GM10248 (cell line): Measurements from ENCODE around the gene LRWD1.
"Not testable (repeated sequence)": the region's sequence is repeated elsewhere in the genome, so short reads cannot be mapped to it uniquely, and the experiment has no call there.

Source experiments
- CTCF ChIA-PET: fragments of 300-600 bp; sonication (Branson Sonifier 250); formaldehyde crosslinking; extraction: SDS; loops from one replicate; lab custom pipeline; 2021; ENCODE audit warnings: antibody characterized with exemption; lab: Yijun Ruan, JAX
- POLR2A ChIA-PET: fragments of 350-650 bp; sonication (Branson Sonifier 250); formaldehyde crosslinking; extraction: SDS; loops from one replicate; lab custom pipeline; 2020; ENCODE audit warnings: antibody characterized with exemption; lab: Yijun Ruan, JAX
- DNase-seq: peaks from one replicate; pipeline ENCODE4 v3.0.0; 2012; ENCODE audit errors: extremely low spot score
- TF ChIP-seq, protein P1 (sequence below): IDR thresholded peaks from 2 replicates; pipeline ENCODE4 v1.5.1; 2012; ENCODE audit warnings: mild to moderate bottlenecking, low read depth; ENCODE audit errors: extremely low read depth, missing control alignments, control extremely low read depth

The LRWD1 gene

DNA sequence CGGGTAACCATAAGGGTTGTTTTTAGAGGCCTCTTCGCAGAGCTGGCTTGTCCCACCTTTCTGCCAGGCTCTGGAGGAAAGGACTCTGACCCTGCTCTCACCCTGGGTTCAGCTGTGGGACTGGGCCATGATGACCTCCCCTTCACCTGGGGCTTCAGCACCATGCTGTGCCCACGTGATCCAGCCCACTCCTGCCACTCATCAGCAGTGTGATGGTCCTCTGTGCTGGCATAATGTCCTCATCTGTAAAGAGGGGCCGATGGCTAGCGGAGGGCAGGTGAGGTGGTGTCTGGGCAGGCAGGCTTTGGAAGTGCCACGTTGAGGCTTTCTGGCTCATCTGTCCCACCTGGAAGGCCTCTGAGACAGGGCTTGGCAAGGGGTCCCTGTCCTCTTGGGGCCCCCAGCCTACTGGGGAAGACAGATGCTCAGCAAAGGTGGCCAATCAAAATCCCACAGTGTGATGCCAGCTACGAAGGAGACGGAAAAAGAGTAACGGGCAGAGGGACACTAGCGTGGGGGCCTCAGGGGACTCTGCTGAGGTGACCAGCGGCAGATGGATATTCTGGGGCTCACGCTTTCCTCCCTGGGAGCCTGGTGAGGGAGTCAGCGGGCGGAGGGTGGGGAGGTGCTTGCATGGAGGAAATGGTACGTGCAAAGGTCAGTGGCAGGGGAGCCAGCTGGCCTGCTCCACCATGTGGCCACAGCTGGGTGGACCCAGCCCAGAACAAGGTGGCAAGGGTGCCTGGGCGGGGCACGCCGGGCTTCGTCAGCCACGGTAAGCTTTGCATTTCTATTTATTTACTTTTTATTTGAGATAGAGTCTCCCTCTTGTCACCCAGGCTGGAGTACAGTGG lies 5.4 kb downstream of the LRWD1 start:
- ChIA-PET POLR2A (no interaction called here), CTCF (interaction anchor here (0.9 kb wide), 1 partner anchor 78 kb away, joined by 4 read pairs; no protein-coding TSS in a partner anchor)
- TF ChIP-seq, protein P1, sequence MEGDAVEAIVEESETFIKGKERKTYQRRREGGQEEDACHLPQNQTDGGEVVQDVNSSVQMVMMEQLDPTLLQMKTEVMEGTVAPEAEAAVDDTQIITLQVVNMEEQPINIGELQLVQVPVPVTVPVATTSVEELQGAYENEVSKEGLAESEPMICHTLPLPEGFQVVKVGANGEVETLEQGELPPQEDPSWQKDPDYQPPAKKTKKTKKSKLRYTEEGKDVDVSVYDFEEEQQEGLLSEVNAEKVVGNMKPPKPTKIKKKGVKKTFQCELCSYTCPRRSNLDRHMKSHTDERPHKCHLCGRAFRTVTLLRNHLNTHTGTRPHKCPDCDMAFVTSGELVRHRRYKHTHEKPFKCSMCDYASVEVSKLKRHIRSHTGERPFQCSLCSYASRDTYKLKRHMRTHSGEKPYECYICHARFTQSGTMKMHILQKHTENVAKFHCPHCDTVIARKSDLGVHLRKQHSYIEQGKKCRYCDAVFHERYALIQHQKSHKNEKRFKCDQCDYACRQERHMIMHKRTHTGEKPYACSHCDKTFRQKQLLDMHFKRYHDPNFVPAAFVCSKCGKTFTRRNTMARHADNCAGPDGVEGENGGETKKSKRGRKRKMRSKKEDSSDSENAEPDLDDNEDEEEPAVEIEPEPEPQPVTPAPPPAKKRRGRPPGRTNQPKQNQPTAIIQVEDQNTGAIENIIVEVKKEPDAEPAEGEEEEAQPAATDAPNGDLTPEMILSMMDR: no peak
- DNase-seq: no peak

DNA sequence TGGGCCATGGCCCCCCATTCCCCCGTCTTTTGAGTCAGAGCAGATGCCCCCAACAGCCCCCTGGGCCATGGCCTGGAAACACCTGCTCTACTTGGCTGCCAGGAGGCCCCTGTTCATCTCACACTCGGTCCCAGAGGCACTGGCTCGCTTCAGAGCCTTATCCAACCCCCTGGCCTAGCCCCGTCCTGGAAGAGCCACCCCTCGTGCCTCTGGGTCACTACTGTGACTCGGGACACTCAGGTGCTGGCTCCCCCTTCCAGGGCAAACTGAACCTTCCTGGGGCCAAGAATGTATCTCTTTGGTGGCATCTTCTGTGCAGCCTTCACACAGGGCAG lies 7.0 kb downstream of the LRWD1 start:
- POLR2A ChIA-PET: no interaction called here

DNA sequence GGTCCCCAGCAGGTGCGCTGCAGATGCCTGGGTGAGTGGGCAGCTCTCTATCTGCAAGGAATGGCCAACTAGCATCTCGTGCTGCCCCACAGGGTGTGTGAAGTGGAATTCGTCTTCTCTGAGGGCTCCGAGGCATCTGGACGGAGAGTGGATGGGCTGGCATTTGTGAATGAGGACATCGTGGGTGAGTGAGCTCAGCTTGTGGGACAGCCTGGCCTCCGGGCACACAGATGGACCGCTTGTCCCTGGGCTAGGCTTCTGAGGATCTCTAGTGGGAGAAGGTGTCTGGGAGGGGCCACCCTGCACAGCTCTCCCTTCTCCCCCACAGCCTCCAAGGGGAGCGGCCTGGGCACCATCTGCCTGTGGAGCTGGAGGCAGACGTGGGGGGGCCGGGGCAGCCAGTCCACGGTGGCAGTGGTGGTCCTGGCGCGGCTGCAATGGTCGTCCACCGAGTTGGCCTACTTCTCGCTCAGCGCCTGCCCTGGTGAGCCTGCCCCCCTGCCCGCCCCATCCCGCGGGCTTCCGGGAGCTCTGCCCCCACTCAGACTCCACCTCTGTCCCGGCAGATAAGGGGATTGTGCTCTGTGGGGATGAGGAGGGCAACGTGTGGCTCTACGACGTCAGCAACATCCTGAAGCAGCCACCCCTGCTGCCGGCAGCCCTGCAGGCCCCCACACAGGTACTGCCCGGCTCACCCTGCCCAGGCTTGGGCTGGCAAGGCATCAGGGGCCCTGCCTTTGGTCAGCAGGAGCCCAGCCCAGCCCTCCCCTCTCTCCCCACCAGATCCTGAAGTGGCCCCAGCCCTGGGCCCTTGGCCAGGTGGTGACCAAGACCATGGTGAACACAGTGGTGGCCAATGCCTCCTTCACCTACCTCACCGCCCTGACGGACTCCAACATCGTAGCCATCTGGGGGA lies 7.6 kb downstream of the LRWD1 start:
- POLR2A ChIA-PET: no interaction called here
- TF ChIP-seq, protein P1: no peak
- CTCF ChIA-PET: interaction anchor here (1.9 kb wide), 1 partner anchor 68 kb away, joined by 4 read pairs; no protein-coding TSS in a partner anchor
- no peak for DNase-seq

More for the DNA sequence above, 7.0 kb downstream of the LRWD1 start:
- TF ChIP-seq, protein P1: no peak
- CTCF ChIA-PET: interaction anchor here (0.8 kb wide), 1 partner anchor 192 kb away, joined by 3 read pairs; no protein-coding TSS in a partner anchor
- DNase-seq: no peak

DNA sequence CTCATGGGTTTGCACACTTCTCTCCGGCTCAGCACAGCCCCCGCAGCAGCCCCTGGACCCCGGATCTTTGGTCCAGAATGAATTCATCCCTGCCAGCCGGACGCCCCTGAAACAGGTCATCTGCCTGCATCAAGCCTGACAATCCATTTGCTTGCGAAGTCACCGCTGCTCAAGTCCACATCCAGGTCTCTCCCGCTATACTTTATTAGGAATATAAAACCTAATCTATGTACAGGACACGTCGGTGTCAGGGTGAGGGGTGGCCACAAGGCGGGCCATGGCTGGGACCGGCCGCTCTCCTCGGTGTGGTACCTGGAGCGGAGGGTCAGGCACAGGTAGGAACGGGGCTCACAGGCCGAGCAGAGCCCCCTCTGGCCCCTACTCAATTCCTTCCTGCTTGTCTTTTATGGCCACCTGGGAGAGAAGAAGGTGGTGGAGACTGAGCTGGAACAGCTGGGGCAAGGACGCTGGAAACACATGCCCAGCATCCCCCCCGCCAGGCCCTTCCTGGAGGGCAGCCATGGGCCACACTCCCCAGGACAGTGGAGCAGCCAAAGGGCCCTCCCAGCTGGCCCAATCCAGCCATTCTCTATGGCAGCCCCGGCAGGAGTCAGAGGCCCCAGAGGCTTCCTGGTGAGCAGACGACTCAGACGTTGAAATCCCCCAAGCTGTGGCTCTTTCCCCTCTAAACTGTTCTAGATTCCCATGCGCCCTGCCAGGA lies 8.6 kb downstream of the LRWD1 start:
- TF ChIP-seq, protein P1: no peak
- DNase-seq: no peak
- ChIA-PET CTCF (interaction anchor here (1.9 kb wide), 1 partner anchor 69 kb away, joined by 4 read pairs; no protein-coding TSS in a partner anchor), POLR2A (no interaction called here)

DNA sequence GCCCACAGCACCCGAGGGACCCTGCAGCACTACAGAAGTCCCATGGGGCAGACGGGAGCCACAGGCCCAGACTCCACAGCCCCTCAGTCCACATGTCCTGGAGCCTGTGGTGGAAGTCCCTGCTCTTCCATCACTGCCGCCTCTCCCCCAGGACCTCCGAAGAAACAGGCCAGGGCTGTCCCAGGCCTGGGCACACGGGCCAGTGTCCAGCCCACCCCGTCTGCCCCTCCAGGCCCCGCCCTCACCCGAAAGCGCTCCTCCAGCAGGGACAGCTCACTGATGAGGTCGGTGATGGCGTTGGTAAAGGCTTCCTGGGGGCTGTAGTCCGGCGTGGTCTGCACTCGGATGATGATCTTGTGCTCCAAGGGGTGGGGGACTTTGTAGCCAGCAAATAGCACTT lies 9.3 kb downstream of the LRWD1 start:
- DNase-seq, POLR2A ChIA-PET: not testable (repeated sequence)
- CTCF ChIA-PET: interaction anchor here (1.9 kb wide), 1 partner anchor 69 kb away, joined by 4 read pairs; no protein-coding TSS in a partner anchor

DNA sequence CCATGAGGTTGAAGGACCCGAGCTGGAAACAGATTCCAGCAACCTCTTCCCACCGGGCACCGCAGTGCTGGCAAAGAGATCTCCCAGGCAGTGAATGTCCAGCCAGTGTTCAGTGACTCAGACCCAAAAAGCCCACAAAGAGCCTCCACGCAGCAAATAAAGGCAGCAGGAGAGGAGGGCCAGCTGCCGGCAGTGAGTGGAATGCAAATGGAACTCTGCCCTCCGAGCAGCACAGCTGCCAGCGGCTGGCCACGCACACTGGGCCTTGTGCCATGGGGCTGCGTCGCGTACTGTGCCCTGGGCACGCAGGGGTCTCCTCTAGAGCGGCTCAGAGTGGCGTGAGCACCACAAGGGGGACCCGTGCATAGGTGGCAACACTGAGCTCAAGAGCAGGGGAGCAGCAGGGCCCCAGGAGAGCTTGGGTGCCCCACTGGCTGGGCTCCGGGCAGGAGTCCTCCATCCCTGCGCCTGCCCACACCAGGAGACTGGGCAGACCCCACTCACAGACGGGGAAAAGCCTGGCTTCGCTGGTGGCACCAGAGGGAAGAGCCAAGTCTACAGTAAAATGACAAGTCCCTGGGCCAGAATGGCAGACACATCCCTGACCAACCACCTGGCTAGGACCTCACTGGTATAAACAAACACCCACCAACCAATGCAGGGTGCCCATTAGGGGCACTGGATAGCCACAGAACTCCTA lies 10.1 kb downstream of the LRWD1 start:
- DNase-seq, CTCF ChIA-PET, POLR2A ChIA-PET: not testable (repeated sequence)
